GM21528 (cell line): ENCODE results near the gene ULBP2.
"Not testable (repeated sequence)": the region's sequence is repeated elsewhere in the genome, so short reads cannot be mapped to it uniquely, and the experiment has no call there.

Source experiments
- ATAC-seq: cut with Tn5 transposase; IDR thresholded peaks from one replicate; pipeline ENCODE4 v1.9.1; 2021; ENCODE audit warnings: mild to moderate bottlenecking, moderate library complexity; ENCODE audit not compliant: unreplicated experiment, low FRiP score

ULBP2 gene

DNA sequence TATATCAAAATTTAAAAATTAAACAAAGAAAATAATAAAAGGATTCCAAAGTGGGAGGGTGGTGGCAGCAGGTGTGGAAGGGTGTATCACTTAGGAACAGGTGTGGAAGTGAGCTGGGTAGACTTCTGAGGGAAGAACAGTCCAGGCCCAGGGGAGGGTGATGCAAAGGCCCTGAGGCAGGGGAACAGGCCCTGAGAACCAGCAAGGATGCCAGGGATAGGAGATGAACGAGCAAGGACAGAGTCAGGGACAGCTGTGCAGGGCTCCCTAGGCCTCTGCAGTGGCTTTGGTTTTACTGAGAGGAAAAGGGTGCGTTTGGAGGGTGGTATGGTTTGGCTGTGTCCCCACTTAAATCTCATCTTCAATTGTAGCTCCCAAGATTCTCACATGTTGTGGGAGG, 34.5 kb upstream of the ULBP2 start:
- ATAC-seq = no peak

DNA sequence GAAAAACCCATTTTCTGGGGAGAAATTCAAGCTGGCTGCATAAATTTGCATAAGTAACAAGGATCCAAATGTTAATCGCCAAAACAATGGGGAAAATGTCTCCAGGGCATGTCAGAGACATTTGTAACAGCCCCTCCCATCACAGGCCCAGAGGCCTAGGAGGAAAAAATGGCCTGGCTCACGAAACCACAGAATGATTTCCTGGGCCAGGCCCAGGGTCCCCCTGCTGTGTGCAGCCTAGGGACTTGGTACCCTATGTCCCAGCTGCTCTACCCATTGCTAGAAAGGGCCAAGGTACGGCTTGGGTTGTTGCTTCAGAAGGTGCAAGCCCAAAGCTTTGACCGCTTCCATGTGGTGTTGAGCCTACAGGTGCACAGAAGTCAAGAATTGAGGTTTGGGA, 33.3 kb upstream of the ULBP2 start:
- not testable (repeated sequence) for ATAC-seq

DNA sequence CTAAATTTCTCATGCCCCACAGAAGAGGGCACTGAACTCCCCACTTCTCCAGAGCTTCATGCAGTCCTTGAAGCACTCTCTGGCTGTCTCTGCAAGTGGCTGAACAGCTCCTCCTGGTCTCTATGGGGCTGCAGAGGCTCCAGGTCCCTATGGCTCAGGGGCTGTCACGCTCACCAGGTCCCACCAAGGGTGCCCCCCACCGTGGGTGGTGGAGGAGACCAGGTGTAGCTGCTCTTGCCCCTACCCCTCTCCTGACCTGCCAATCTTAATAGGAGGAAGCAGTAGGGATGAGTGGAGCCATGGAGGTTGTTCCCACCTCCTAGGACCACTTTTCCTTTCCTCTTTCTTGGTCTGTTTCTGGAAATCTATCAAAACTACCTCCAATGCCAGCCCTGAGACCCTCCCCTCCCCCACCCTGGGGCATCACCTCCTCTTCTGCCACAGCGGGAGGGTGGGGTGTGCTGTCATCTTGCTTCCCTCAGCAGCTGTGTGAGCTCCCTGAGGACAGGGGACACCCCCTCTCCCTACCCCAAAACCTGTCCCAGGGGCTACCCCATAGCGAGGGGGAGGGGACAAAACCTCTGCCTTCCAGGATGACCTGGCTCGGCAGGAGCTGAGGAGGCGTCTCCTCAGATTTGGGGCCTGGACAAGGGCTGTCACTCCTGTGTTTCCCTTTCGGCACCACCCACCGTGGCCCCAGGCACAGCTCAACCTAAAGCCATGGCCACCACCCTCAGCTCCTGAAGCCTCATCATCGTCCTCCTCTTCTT, 31.9 kb upstream of the ULBP2 start:
- no peak for ATAC-seq

DNA sequence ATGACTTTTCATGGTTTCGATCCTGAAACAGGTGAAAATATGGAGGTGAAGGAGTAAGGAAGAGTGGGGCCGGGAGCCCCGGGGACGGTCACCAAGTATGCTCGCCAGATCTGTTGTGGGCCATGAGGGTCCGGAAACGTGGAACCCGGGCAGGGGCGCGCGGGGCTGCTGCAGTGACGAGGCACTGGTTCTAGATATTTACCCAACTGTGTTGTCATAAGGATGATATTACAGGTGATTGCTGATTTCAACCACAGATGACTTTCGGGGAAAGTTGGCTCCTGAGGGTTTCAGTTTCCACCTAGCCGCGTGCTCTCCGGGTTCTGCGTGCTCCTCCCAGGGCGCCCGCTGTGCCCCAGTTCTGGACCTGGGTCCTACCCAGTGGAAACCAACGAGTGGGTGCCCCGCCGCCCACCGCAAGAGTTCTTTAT, 31.1 kb upstream of the ULBP2 start:
- no peak for ATAC-seq

DNA sequence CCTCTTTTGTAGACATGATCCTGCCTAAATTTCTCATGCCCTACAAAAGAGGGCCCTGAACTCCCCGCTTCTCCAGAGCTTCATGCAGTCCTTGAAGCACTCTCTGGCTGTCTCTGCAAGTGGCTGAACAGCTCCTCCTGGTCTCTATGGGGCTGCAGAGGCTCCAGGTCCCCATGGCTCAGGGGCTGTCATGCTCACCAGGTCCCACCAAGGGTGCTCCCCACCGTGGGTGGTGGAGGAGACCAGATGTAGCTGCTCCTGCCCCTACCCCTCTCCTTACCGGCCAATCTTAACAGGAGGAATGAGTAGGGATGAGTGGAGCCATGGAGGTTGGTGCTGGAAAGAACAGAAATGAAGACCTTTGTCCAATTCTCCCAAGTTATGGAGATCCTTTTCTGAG, 29.1 kb upstream of the ULBP2 start:
- ATAC-seq = not testable (repeated sequence)

DNA sequence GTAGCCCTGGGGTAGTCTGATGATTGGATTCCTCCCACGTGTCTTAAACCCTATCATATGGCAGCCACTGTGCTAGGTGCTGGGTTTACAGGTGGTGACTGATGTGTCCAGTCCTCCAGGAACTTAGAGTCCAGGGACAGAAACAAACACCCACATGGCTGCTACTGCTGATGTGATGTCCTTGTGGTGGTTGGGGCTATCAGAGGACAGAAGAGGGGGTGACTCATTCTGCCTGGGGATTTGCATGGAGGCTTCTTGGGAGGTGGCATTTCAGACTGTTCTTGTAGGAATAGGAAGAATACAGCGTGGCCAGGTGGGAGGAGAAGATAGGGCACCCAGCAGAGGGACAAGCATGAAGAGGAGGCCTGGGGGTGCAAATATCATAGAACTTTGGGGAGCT, 28.7 kb upstream of the ULBP2 start:
- ATAC-seq = no peak

DNA sequence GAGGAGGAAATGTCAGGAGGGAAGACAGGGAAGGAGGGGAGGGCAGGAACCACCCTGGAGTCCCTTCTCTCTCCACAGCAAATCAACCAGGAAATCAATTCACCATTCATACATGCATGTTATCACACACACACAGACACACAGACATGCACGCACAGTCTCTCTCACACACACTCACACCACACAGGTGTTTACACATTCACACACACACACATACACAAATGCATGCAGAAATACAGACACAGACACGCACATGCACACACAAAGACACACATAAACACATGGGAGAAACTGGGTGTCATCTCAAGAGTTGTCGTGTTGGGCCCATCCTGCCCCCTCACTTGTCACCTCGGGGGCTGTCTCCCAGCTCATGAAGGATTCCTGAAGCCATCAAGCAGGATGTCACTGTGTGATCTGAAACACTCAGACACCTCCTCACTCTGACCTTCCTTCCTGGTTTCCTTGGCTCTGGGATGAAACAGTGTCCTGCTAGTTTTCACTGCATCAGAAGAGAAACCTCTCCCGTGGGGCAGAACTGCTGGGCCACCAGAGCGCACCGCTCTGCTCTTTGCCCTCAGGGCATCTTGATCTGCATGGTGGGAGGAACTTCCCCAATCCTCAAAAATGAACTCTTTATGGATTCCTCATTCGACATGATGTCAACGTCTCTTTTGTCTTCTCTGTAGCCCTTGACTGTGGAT, 28.1 kb upstream of the ULBP2 start:
- ATAC-seq = no peak

DNA sequence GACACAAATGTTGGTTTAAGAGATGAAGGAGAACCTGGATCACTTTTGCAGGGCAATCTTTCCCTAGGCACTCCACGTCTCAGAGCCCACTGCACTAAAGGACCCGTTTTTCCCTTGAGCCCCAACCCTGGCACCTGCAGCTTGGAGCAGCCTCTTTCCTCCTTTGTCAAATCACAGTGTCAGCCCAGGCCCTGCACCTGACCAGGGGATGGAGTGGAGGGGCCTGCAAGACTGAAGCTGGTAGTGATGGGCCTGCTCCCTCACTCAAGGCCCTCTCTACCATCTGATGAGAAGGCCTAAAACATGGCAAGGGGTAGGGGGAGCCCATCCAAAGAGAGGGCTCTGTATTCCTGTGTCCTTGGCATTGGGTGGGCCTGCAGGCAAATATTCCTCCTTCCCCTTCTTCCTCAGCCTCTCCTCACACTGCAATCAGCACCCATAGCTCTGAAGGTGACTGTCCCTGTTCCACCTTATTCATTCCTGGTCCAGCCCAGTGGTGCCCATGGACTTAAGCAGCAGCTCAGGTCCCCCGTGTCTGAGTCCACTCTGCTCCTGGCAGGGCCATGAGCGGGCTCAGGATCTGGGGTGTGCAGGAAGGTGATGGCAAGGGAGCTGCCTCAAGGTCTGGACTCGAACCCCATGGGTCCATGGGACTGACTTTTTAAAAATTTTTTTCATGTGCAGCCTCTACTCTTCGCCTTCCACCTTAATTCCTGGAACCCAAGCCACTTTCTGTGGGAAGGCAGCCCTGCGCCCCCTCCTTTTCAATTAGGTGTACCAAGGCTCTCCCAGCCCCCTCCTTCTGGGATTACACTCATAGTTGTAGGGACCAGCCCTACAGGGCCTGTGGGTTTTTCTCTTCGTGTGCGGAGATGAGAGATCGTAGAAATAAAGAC, 25.6 kb upstream of the ULBP2 start:
- no peak for ATAC-seq

DNA sequence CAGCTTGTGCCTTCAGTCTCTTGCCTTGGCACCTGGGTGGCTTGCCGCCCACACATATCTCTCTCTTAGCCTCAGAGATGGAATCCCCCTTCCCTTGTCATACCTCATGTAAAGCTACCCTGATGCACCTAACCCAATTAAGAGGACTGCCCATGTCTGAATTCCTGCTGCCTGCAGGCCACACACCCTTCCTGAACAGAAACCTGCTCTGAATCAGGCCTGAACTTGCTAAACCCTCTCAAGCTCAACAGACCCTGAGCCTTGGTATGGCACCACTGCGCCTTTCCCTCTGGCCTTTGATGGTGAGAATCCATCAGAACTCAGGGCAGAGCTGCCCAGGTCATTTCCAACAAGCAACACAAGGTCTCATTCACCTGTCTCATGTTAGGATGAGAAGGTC, 24.1 kb upstream of the ULBP2 start:
- ATAC-seq = no peak

DNA sequence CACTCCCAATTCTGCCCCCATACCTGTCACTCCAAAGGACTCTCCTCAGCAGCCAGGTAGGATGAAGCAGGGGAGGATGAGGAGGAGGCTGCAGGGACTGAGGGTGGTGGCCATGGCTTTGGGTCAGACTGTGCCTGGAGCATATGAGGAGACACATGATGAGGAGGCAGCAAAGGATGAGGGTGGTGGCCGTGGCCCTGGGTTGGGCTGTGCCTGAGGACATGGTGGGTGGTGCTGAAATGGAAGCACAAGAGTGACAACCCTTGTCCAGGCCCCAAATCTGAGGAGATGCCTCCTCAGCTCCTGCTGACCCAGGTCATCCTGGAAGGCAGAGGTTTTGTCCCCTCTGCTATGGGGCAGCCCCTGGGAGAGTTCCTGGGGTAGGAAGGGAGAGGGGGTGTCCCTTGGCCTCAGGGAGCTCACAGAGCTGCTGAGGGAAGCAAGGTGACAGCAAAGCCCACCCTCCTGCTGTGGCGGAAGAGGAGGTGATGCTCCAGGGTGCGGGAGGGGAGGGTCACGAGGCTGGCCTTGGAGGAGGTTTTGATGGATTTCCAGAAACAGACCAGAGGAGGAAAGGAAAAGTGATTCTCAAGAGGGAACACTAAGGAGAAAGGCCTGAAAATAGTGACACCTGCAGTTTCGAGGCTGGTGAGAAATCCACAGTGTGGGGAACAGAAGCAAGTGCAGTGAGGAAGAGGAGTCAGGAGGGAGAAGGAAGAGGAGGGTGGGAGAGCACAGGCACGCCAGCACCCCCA, 23.5 kb upstream of the ULBP2 start:
- no peak for ATAC-seq

DNA sequence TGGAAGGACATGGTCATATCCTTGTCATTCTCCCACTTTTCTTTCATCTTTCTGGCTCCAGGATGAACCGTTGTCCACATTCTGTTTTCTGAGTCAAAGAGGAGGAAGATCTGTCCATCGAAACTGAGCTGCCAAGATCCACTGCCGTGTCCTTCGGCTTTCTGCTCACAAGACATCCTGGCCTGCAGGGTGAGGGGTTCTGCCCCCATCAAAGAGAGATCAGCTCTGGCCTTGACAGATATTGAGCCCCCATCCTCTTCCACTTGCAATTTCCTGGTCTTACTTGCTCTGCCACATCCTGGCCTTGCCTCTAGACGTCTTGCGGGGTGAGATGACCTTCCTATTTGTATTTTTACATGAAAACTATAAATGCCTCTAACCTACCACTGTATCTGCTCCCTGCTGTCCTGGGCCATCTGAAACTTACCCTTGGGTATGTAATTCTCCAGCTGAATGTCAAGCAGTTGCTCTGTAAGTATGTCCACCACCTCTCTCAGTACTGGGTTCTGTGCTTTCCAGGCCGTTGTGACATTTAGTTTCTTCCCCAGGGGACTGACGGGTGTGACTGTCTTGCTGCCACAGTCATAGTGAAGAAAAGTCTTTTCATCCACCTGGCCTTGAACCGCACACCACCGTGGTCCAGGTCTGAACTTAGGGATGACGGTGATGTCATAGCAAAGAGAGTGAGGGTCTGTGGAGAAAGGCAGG, 22.5 kb upstream of the ULBP2 start:
- not testable (repeated sequence) for ATAC-seq

DNA sequence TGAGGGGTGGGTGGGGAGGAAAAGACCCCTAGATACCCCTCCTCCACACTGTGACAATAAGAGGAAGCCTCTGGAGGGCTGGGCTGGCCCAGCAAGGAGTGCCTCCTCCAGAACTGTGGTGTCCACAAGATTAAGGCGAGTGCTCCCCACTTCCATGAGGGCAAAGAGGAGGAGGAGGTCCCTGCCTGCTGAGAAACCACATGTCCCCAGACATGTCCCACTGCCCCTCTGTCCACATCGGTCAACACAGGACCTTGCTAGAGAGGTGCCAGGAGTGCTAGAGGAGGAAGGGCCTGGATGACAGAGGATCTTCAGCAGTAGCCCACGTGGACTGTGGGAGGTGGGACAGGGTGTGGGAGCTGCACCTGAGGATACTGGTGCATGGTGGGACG, 22.0 kb upstream of the ULBP2 start:
- ATAC-seq = no peak

DNA sequence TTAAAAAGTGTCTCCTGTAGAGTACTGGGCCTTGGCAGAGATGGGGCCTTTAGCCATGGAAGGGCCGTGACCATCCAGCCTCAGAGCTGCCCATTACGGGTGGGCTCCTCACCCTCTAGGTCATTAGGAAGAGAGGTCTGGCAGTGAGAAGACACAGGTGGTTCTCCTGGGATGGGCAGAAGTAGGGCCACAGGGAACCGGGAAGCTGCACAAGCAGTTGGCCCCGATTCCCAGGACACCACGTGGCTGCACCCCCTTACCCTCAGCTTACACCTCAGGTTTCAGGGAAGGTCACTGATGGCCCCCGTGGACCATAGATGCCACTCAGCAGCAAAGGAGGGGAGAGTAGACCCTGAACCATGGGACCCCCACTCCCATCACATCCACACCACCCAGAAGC, 20.5 kb upstream of the ULBP2 start:
- no peak for ATAC-seq

DNA sequence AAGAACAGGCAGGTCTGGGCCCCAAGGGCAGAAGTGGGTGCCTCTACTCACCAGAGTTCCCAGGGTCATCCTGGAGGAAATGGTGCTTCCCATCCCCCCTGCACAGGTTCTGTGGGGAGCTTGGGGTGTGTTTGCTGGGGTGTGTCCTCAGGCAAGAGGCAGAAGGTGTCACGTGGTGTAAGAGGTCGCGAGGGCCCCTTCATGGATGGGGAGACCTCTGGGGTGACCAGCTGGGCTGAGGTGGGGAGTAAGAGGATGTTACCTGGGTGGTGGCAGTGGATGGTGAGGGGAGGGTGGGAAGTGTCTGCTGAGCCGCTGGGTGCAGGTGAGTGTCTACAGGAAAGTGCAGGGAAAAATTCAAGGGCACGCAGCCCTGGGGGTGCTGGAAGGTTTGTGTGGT, 19.7 kb upstream of the ULBP2 start:
- ATAC-seq = not testable (repeated sequence)

DNA sequence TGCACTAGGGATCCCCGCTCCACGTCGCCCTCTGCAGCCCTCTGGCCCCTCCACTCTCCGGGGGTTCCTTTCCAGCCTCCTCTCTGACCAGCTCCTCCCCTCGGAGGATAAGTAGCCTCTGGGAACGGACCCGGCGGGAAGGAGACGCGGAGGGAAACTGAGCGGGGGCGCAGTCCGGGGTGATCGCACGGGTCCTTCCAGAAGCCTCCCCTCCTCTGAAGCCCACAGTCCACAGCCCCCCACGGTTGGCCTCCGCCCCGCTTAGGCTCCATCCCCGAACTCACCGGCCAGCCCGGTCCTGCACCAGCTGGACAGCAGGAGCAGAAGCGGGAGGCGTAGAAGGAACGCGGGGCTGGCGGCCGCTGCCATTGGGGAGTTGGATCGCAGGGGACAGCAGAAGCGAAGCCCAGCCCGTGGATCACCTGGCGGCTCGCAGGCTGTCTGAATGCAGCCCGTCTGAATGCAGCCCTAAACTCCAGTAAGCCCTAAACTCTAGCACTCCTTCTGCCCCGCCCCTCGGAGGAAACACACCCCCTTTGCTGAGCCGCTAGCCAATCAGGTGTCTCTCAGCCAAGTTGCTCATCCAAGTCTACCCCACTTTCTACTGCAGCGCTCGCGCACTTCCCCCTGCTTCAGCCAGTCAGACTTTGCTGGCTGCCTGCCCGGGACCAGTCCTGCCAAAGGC, 19.0 kb upstream of the ULBP2 start, which contains the start of gene RAET1G:
Gene RAET1G, minus strand, starts transcription at position 480 of the 685 bp plus-strand sequence. Its CDS starts 111 bp downstream, at position 369.
- ATAC-seq = no peak

DNA sequence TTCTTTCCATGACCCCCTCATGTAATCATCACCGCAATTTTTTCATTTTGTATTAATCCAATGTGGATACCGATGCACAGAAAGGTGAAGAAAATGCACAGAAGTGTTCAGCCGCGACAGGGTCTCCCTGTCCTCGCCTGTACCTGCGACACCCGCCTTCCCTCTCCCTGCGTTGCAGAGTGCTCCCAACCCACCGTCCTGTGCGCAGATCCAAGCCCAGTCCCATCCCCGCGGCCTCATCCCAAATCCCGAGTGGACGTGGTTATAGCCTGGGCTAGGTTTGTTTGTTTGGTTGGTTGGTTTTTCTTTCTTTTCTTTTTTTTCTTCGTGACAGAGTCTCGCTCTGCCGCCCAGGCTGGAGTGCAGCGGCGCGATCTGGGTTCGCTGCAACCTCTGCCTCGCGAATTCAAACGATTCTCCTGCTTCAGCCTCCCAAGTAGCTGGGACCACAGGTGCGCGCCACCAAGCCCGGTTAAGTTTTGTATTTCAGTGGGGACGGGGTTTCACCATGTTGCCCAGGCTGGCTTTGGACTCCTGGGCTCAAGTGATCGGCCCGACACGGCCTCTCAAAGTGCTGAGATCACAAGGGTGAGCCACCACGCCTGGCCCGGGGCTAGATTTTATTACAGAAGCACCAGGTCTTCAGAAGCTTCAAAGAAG, 18.4 kb upstream of the ULBP2 start:
- ATAC-seq = no peak

DNA sequence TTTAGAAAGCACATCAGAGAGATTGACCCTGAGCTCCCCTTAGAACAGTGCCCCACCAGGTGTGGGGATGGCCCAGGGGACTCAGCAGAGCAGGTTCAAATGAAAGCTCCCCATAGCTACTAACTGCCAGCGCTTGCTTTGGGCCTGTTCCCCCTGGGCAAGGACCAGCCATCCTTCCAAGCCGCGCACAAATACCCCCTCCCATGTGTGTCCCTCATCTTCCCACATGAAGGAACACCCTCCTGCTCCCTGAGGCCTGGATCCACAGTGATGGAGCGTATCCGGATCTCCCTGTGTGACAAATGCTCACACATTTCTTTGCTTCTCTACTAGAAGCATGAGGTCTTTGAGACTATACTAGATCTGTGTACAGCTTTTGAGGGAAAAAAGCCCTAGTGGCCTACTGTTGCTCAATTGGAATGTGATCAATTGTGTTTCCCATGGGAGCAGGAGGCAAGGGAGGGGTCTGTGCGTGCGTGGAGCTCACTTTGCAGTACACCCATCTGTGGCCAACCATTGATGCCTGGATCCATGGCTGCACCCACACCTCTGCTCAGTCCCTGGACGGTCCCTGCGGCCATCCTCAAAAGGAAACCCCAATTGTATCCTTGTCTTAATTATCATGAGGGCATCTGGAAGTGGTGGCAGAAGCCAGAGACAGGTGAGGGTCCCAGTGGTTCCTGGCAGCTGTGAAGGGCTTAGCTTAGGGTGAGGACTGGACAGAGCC, 17.4 kb upstream of the ULBP2 start:
- no peak for ATAC-seq

DNA sequence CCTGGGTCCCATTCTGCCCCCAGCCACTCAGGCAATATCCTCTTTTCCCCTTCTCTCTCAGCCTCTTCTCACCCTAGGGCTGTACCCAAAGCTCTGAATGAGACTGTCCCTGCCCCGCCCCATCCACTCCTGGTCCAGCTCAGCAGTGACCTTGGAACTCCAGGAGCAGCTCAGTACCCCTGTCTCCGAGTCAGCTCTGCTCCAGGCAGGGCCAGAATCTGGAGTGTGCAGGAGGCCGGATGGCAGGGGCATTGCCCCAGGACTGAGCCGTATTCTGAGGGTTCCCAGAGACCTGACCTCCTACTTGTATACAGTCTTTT, 16.9 kb upstream of the ULBP2 start:
- no peak for ATAC-seq
